Tibial nerve (tissue), 3 donors: Measurements from ENCODE around the gene RACGAP1.

Experiments used
- CTCF ChIP-seq, 5 experiments: fragments of 200-600 bp in 3 of 5; fragments of 450-650 bp in 2 of 5; sonication (generic) in 3 of 5; IDR thresholded peaks; one replicate each; pipeline ENCODE4 v1.5.1; 2016 to 2019; ENCODE audit warnings: antibody characterized with exemption in 5 of 5, mild to moderate bottlenecking in 3 of 5, moderate library complexity in 2 of 5
- POLR2A ChIP-seq, 2 donors: fragments of 450-650 bp; IDR thresholded peaks; one replicate each; pipeline ENCODE4 v1.6.1; 2017; ENCODE audit warnings: antibody characterized with exemption in 2 of 2, mild to moderate bottlenecking in 2 of 2, moderate library complexity in 2 of 2

- no peak for TF ChIP-seq POLR2A (IDR thresholded peaks at IDR 0.05)
- no peak for TF ChIP-seq CTCF (IDR thresholded peaks at IDR 0.05)
These were observed 44.2 kb upstream of the RACGAP1 start for GRCh38 chr12:50069539-50069938.
